BLaER1 (cell line): ENCODE measurements around the gene MORF4L2.
"Not testable (repeated sequence)": the region's sequence is repeated elsewhere in the genome, so short reads cannot be mapped to it uniquely, and the experiment has no call there.

Experiments used
- H3K27ac ChIP-seq: shearing (Covaris generic); formaldehyde crosslinking; 2 replicates; pipeline ENCODE4 v1.8.1; 2022
- H3K27me3 ChIP-seq: shearing (Covaris generic); formaldehyde crosslinking; 2 replicates; pipeline ENCODE4 v1.8.1; 2022
- H3K36me3 ChIP-seq: shearing (Covaris generic); formaldehyde crosslinking; 2 replicates; pipeline ENCODE4 v1.8.1; 2022
- H3K4me1 ChIP-seq: shearing (Covaris generic); formaldehyde crosslinking; 2 replicates; pipeline ENCODE4 v1.8.1; 2022
- H3K4me2 ChIP-seq: shearing (Covaris generic); formaldehyde crosslinking; 2 replicates; pipeline ENCODE4 v1.8.1; 2022
- H3K4me3 ChIP-seq: shearing (Covaris generic); formaldehyde crosslinking; 2 replicates; pipeline ENCODE4 v1.8.1; 2022
- H3K9ac ChIP-seq: shearing (Covaris generic); formaldehyde crosslinking; 2 replicates; pipeline ENCODE4 v1.8.1; 2022
- H3K9me3 ChIP-seq: shearing (Covaris generic); formaldehyde crosslinking; 2 replicates; pipeline ENCODE4 v1.8.1; 2022
- H4K20me1 ChIP-seq: shearing (Covaris generic); formaldehyde crosslinking; 2 replicates; pipeline ENCODE4 v1.8.1; 2022
- Cebpa-rat ChIP-seq: shearing (Covaris generic); IDR thresholded peaks from 2 replicates; pipeline ENCODE4 v1.8.1; 2022

The MORF4L2 gene

DNA sequence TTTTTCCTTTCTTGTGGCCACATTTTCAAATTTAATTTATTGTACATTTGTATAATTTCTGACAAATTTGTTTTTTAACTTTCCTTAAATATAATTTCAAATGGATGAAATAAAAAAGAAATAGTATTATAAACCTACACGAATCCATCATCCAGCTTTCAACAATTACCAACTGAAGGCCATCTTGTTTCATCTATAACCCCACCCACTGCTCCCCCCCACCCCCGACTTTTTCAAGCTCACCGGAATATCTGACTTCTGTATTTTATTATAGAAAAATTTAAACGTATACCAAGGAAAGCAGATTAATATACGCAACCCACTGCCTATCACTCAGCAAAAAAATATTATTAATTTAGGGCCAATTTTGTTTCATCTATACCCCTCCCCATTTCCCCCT, 1.1 kb downstream of the MORF4L2 start:
- Histone ChIP-seq H3K9ac (peak overlapping the region; percentile 85), H4K20me1 (peaks cover 26% of the 10 kb centered on the region), H3K27ac (peak overlapping the region; percentile 83; the same call in 1 of the 2 replicates), H3K36me3 (peaks cover 21% of the 10 kb centered on the region), H3K4me2 (peak overlapping the region; percentile 71), H3K9me3 (peaks cover 4% of the 10 kb centered on the region; the same call in 1 of the 2 replicates), H3K27me3 (no peaks in the 10 kb centered on the region), H3K4me3 (peak overlapping the region; percentile 73), H3K4me1 (peaks cover 16% of the 10 kb centered on the region)
- TF ChIP-seq Cebpa-rat, result no peak

DNA sequence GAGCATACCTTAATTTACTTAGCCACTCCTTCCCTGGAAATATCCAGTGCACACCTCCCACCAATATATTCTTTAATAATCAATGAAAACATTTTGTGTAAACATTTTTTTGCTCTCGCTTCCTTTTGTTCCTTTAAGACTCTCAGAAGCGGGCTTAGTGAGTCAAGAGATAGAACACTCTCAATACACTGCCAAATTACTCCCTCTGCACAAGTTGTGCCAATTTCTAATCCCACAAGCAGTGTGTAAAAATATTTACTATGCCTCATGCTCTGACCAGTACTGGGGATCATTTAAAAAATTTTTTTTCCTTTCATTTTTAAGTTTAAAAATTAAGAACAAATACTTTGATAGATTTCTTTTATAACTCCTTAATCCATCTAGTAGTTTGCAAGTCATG, 5.1 kb downstream of the MORF4L2 start:
- Histone ChIP-seq H3K27me3 (no peaks in the 10 kb centered on the region; the same call in 1 of the 2 replicates), H3K36me3 (peaks cover 60% of the 10 kb centered on the region), H3K9ac (no peak overlapping the region)

GRCh38 chrX:103678199-103678993, 8.1 kb downstream of the MORF4L2 start:
- Histone ChIP-seq H3K4me1 (no peaks in the 10 kb centered on the region), H3K27ac (no peak overlapping the region), H4K20me1 (peaks cover 58% of the 10 kb centered on the region), H3K4me2 (no peak overlapping the region), H3K9ac (no peak overlapping the region), H3K9me3 (no peaks in the 10 kb centered on the region), H3K4me3 (no peak overlapping the region), H3K36me3 (peaks cover 57% of the 10 kb centered on the region), H3K27me3 (no peaks in the 10 kb centered on the region; the same call in 1 of the 2 replicates)
- no peak for TF ChIP-seq Cebpa-rat

More for the DNA sequence above, 5.1 kb downstream of the MORF4L2 start:
- Histone ChIP-seq H3K27ac (no peak overlapping the region), H3K4me3 (no peak overlapping the region), H4K20me1 (peaks cover 52% of the 10 kb centered on the region), H3K9me3 (no peaks in the 10 kb centered on the region), H3K4me1 (peaks cover 16% of the 10 kb centered on the region), H3K4me2 (no peak overlapping the region)
- no peak for TF ChIP-seq Cebpa-rat

GRCh38 chrX:103674531-103675454, 11.7 kb downstream of the MORF4L2 start:
- peaks cover 43% of the 10 kb centered on the region for H3K36me3 ChIP-seq
- TF ChIP-seq Cebpa-rat, result no peak
- no peak overlapping the region for H3K9ac ChIP-seq
- H3K27me3 ChIP-seq, result no peaks in the 10 kb centered on the region; the same call in 1 of the 2 replicates
- H3K4me2 ChIP-seq, result no peak overlapping the region
- H3K9me3 ChIP-seq, result no peaks in the 10 kb centered on the region
- no peak overlapping the region for H3K27ac ChIP-seq
- no peaks in the 10 kb centered on the region for H3K4me1 ChIP-seq
- H4K20me1 ChIP-seq, result peaks cover 41% of the 10 kb centered on the region
- no peak overlapping the region for H3K4me3 ChIP-seq

- H3K4me2 ChIP-seq, result no peak overlapping the region
- no peak overlapping the region for H3K9ac ChIP-seq
- H4K20me1 ChIP-seq, result 0 out of 2 replicates have a peak, but pooled peaks cover 4% of the 10 kb centered on the region
- TF ChIP-seq Cebpa-rat, result no peak
- H3K9me3 ChIP-seq, result no peaks in the 10 kb centered on the region
- H3K4me3 ChIP-seq, result no peak overlapping the region
- H3K27me3 ChIP-seq, result no peaks in the 10 kb centered on the region
- no peaks in the 10 kb centered on the region for H3K4me1 ChIP-seq
- no peaks in the 10 kb centered on the region; the same call in 1 of the 2 replicates for H3K36me3 ChIP-seq
- no peak overlapping the region for H3K27ac ChIP-seq
These were observed 16.8 kb downstream of the MORF4L2 start for GRCh38 chrX:103669745-103670144.

GRCh38 chrX:103666202-103667107, 20.0 kb downstream of the MORF4L2 start:
- no peak overlapping the region for H3K4me2 ChIP-seq
- H3K36me3 ChIP-seq, result no peaks in the 10 kb centered on the region
- H3K4me3 ChIP-seq, result no peak overlapping the region
- no peak overlapping the region for H3K9ac ChIP-seq
- no peaks in the 10 kb centered on the region for H4K20me1 ChIP-seq
- no peak for TF ChIP-seq Cebpa-rat
- no peaks in the 10 kb centered on the region for H3K4me1 ChIP-seq
- no peaks in the 10 kb centered on the region for H3K27me3 ChIP-seq
- no peaks in the 10 kb centered on the region for H3K9me3 ChIP-seq
- no peak overlapping the region for H3K27ac ChIP-seq

- no peak for TF ChIP-seq Cebpa-rat
- no peak overlapping the region for H3K4me3 ChIP-seq
- H3K36me3 ChIP-seq, result no peaks in the 10 kb centered on the region
- no peaks in the 10 kb centered on the region for H3K4me1 ChIP-seq
- no peaks in the 10 kb centered on the region for H3K9me3 ChIP-seq
- H3K27ac ChIP-seq, result no peak overlapping the region
- no peaks in the 10 kb centered on the region for H4K20me1 ChIP-seq
- H3K4me2 ChIP-seq, result no peak overlapping the region
- H3K27me3 ChIP-seq, result no peaks in the 10 kb centered on the region
- H3K9ac ChIP-seq, result no peak overlapping the region
These were observed 22.3 kb downstream of the MORF4L2 start for GRCh38 chrX:103663981-103664762.

- not testable (repeated sequence) for H3K4me2 ChIP-seq, H3K27ac ChIP-seq, H3K9ac ChIP-seq, H3K4me3 ChIP-seq, H3K9me3 ChIP-seq, H3K36me3 ChIP-seq, H3K27me3 ChIP-seq, H4K20me1 ChIP-seq, H3K4me1 ChIP-seq
These were observed 27.0 kb downstream of the MORF4L2 start for GRCh38 chrX:103659460-103659859.
